GM19452 (cell line): ENCODE data around the gene GP1BB.

Experiments
- ATAC-seq: cut with Tn5 transposase; IDR thresholded peaks from one replicate; pipeline ENCODE4 v1.9.1; 2021; ENCODE audit not compliant: unreplicated experiment

GP1BB gene

GRCh38 chr22:19754701-19755144 is 31.4 kb downstream of the GP1BB start:
- no peak for ATAC-seq

- ATAC-seq: no peak
These were observed 31.9 kb downstream of the GP1BB start for GRCh38 chr22:19755145-19755710.

GRCh38 chr22:19755722-19756287 is 32.5 kb downstream of the GP1BB start:
- no peak for ATAC-seq

- no peak for ATAC-seq
These were observed 33.2 kb downstream of the GP1BB start for GRCh38 chr22:19756288-19757128.

- ATAC-seq: no peak
These were observed 34.0 kb downstream of the GP1BB start for GRCh38 chr22:19757140-19757984.

- ATAC-seq: no peak
These were observed 34.9 kb downstream of the GP1BB start for GRCh38 chr22:19757985-19758895.

- ATAC-seq: no peak
These were observed 35.6 kb downstream of the GP1BB start for GRCh38 chr22:19758896-19759426.

- no peak for ATAC-seq
These were observed 36.2 kb downstream of the GP1BB start for GRCh38 chr22:19759427-19760057.

GRCh38 chr22:19760058-19760950 is 37.0 kb downstream of the GP1BB start, which contains the start of gene TBX1:
Gene TBX1, plus strand, starts transcription at chr22:19760778. Its CDS starts 66 bp downstream, at chr22:19760844.
- ATAC-seq: no peak

GRCh38 chr22:19760951-19761724 is 37.8 kb downstream of the GP1BB start:
- no peak for ATAC-seq

GRCh38 chr22:19761725-19762567 is 38.6 kb downstream of the GP1BB start:
- no peak for ATAC-seq

- ATAC-seq: no peak
These were observed 39.5 kb downstream of the GP1BB start for GRCh38 chr22:19762568-19763457.

- ATAC-seq: no peak
These were observed 40.3 kb downstream of the GP1BB start for GRCh38 chr22:19763458-19764298.

- no peak for ATAC-seq
These were observed 40.9 kb downstream of the GP1BB start for GRCh38 chr22:19764299-19764593.
